GM12878 (cell line): Measurements from ENCODE around the gene ZFTA. TPM values are rescaled to one million over a fixed set of nuclear protein-coding genes. Genes with fewer than 3 reads are reported as not detected.

Experiments
- ATAC-seq: fragments of 200-7000 bp; cut with Tn5 transposase; 3 replicates; pipeline ENCODE4 v1.9.1; 2020; ENCODE audit warnings: mild to moderate bottlenecking, moderate library complexity
- BruUV-seq: library from RNA; stranded (reverse); fragments of 400-500 nt; replicated peaks from 2 replicates; lab custom pipeline; 2021; lab: Mats Ljungman, UMichigan
- CTCF ChIA-PET: fragments of 300-600 bp; sonication (Branson Sonifier 250); formaldehyde crosslinking; extraction: SDS; loops from one replicate; lab custom pipeline; 2021; ENCODE audit warnings: inconsistent platforms; lab: Yijun Ruan, JAX
- POLR2A ChIA-PET: fragments of 350-600 bp; formaldehyde crosslinking; extraction: SDS; loops from one replicate; lab custom pipeline; 2021; ENCODE audit warnings: inconsistent platforms; lab: Charles Lee
- RAD21 ChIA-PET: fragments of 300-600 bp; sonication (Branson Sonifier 250); formaldehyde crosslinking; loops from one replicate; lab custom pipeline; 2023; ENCODE audit warnings: antibody characterized with exemption; ENCODE audit not compliant: unreplicated experiment; lab: Charles Lee
- SMC1A ChIA-PET: fragments of 300-600 bp; sonication (Branson Sonifier 250); formaldehyde crosslinking; loops from one replicate; lab custom pipeline; 2023; ENCODE audit not compliant: unreplicated experiment, uncharacterized antibody; lab: Charles Lee
- DNase-seq: peaks from one replicate; pipeline ENCODE4 v3.0.0-alpha.2; 2011; ENCODE audit warnings: low read depth, low spot score
- FAIRE-seq: peaks from 3 replicates; lab custom pipeline; 2011; peaks lifted over from hg19 to GRCh38; lab: Jason Lieb, UNC
- H2AFZ ChIP-seq: 2 replicates; pipeline ENCODE4 v1.6.0; 2011; ENCODE audit warnings: low read depth, low read length, control low read depth; ENCODE audit not compliant: control insufficient read depth
- H3K27ac ChIP-seq: 2 replicates; pipeline ENCODE4 v1.5.1; 2011; ENCODE audit warnings: control low read depth; ENCODE audit not compliant: control insufficient read depth, insufficient read depth
- H3K27me3 ChIP-seq, 2 experiments: replicated peaks in 1 of 2; 2 replicates each; pipeline versions ENCODE4 v1.6.0 to v1.6.1; 2011; ENCODE audit warnings: low read length in 1 of 2; ENCODE audit not compliant: control insufficient read depth in 2 of 2, insufficient read depth in 2 of 2
- H3K36me3 ChIP-seq, 2 experiments: 2 replicates each; pipeline ENCODE4 v1.5.1; 2011; ENCODE audit warnings: low read length in 1 of 2; ENCODE audit not compliant: control insufficient read depth in 2 of 2, insufficient read depth in 2 of 2
- H3K4me1 ChIP-seq: 2 replicates; pipeline ENCODE4 v1.6.1; 2011; ENCODE audit warnings: mild to moderate bottlenecking, low read length, moderate library complexity, mixed read lengths; ENCODE audit not compliant: control insufficient read depth, insufficient read depth
- H3K4me2 ChIP-seq: 2 replicates; pipeline ENCODE4 v1.6.0; 2011; ENCODE audit warnings: control low read depth; ENCODE audit not compliant: control insufficient read depth, insufficient read depth
- H3K4me3 ChIP-seq: fragments of 200-600 bp; sonication (generic); 2 replicates; pipeline ENCODE4 v1.5.1; 2016
- H3K79me2 ChIP-seq: 2 replicates; pipeline ENCODE4 v1.6.0; 2011; ENCODE audit warnings: low read length; ENCODE audit not compliant: control insufficient read depth, insufficient read depth
- H3K9ac ChIP-seq: 2 replicates; pipeline ENCODE4 v1.8.0; 2011; ENCODE audit warnings: low read length, control low read depth, mixed read lengths; ENCODE audit not compliant: control insufficient read depth, insufficient read depth
- H3K9me3 ChIP-seq: replicated peaks from 3 replicates; pipeline ENCODE4 v1.5.1; 2011; ENCODE audit warnings: mild to moderate bottlenecking, low read length; ENCODE audit not compliant: control insufficient read depth, insufficient read depth
- H4K20me1 ChIP-seq: 2 replicates; pipeline ENCODE4 v1.6.0; 2011; ENCODE audit not compliant: control insufficient read depth, insufficient read depth
- CBX3 ChIP-seq: fragments of 200-600 bp; sonication (generic); IDR thresholded peaks from 2 replicates; pipeline ENCODE4 v1.6.1; 2016; ENCODE audit warnings: low read depth, borderline replicate concordance
- CHD2 ChIP-seq: IDR thresholded peaks from 2 replicates; pipeline ENCODE4 v1.6.1; 2011; ENCODE audit warnings: low read depth, low read length, improper control_type of control experiment, borderline replicate concordance
- CREB1 ChIP-seq: IDR thresholded peaks from 2 replicates; pipeline ENCODE4 v1.6.1; 2012; ENCODE audit warnings: low read depth, mild to moderate bottlenecking, inconsistent platforms
- DPF2 ChIP-seq: fragments of 450-650 bp; IDR thresholded peaks from 2 replicates; pipeline ENCODE4 v1.6.1; 2017; ENCODE audit warnings: mild to moderate bottlenecking
- FOXK2 ChIP-seq: fragments of 450-650 bp; IDR thresholded peaks from 2 replicates; pipeline ENCODE4 v1.6.1; 2017; ENCODE audit warnings: mild to moderate bottlenecking, moderate library complexity
- FOXM1 ChIP-seq: IDR thresholded peaks from 2 replicates; pipeline ENCODE4 v1.6.1; 2012; ENCODE audit warnings: low read depth, mild to moderate bottlenecking, inconsistent platforms, low read length, moderate library complexity
- HSF1 ChIP-seq: fragments of 150-350 bp; IDR thresholded peaks from 2 replicates; pipeline ENCODE4 v1.6.1; 2014; ENCODE audit warnings: mild to moderate bottlenecking, low read depth, low read length
- KDM1A ChIP-seq: fragments of 200-600 bp; sonication (generic); IDR thresholded peaks from 2 replicates; pipeline ENCODE4 v1.6.1; 2016; ENCODE audit warnings: borderline replicate concordance
- MLLT1 ChIP-seq: fragments of 450-650 bp; IDR thresholded peaks from 2 replicates; pipeline ENCODE4 v1.6.1; 2016; ENCODE audit warnings: mild to moderate bottlenecking
- MTA3 ChIP-seq: IDR thresholded peaks from 2 replicates; pipeline ENCODE4 v1.6.1; 2012; ENCODE audit warnings: low read length, inconsistent platforms, borderline replicate concordance
- NR2F1 ChIP-seq: fragments of 450-650 bp; conservative IDR thresholded peaks from 2 replicates; pipeline ENCODE4 v1.6.1; 2017; ENCODE audit warnings: mild to moderate bottlenecking
- PAX5 ChIP-seq: IDR thresholded peaks from 2 replicates; pipeline ENCODE4 v1.6.1; 2011; ENCODE audit warnings: low read depth, low read length, borderline replicate concordance
- RB1 ChIP-seq: fragments of 450-650 bp; formaldehyde crosslinking; IDR thresholded peaks from 2 replicates; pipeline ENCODE4 v1.6.1; 2017; ENCODE audit warnings: mild to moderate bottlenecking, borderline replicate concordance
- REST ChIP-seq: IDR thresholded peaks from 2 replicates; pipeline ENCODE4 v1.6.1; 2012; ENCODE audit warnings: mild to moderate bottlenecking, low read depth, low read length
- TCF7 ChIP-seq: IDR thresholded peaks from 2 replicates; pipeline ENCODE4 v1.6.1; 2014; ENCODE audit warnings: antibody characterized with exemption, borderline replicate concordance
- ZNF384 ChIP-seq: IDR thresholded peaks from 2 replicates; pipeline ENCODE4 v1.6.1; 2012; ENCODE audit warnings: low read depth, mild to moderate bottlenecking, low read length, improper control_type of control experiment, borderline replicate concordance
- WGBS: methylation state at CpG from one replicate; pipeline ENCODE4 v1.1.6; 2016; ENCODE audit warnings: low lambda C conversion rate; ENCODE audit not compliant: insufficient replicate concordance, insufficient coverage; ENCODE audit errors: missing lambda C conversion rate; 5-methylcytosine and 5-hydroxymethylcytosine counted together
- in situ Hi-C: fragments of 300-500 bp; cut with MboI; formaldehyde crosslinking; loops from 9 replicates; pipeline ENCODE4 v1.14.3; 2018; ENCODE audit warnings: mixed read lengths
- intact Hi-C: fragments of 100-400 bp; cut with micrococcal nuclease; formaldehyde crosslinking; loops from one replicate; pipeline ENCODE4 v1.14.2; 2022; ENCODE audit not compliant: unreplicated experiment
- polyA plus RNA-seq, 11 experiments: library from polyadenylated mRNA; depleted of rRNA in 4 of 11; unstranded in 6 of 11; stranded (reverse) in 5 of 11; fragments of >200 nt; fragmentation: Nextera tagmentation in 4 of 11; fragmentation: Illumina TruSeq in 1 of 11; extraction: Ambion mirVana in 4 of 11; extraction: Trizol in 1 of 11; gene quantifications; 1 replicate in 1 of 11; 2 replicates in 10 of 11; pipeline versions ENCODE4 v1.2.1 to v1.2.3, GENCODE V29; 2011 to 2016; ENCODE audit warnings: inconsistent platforms in 2 of 11, missing spikeins in 2 of 11, low read depth in 1 of 11
- total RNA-seq, 4 experiments: library from RNA; depleted of rRNA in 3 of 4; stranded (reverse); fragments of >200 nt in 3 of 4; fragmentation: Illumina TruSeq in 1 of 4; extraction: Trizol in 1 of 4; gene quantifications; 2 replicates each; pipeline versions ENCODE4 v1.2.1 to v1.2.3, GENCODE V29; 2013 to 2021
- TF ChIP-seq, protein P1 (sequence below): fragments of 450-650 bp; IDR thresholded peaks from 2 replicates; pipeline ENCODE4 v1.6.1; 2014; ENCODE audit warnings: mild to moderate bottlenecking
- TF ChIP-seq, protein P2 (sequence below): fragments of 450-650 bp; IDR thresholded peaks from 2 replicates; pipeline ENCODE4 v1.6.1; 2017; ENCODE audit warnings: borderline replicate concordance

Gene ZFTA
- total and polyA plus RNA-seq, 10 of the 15 experiments (the other 5 are each of a cell fraction or from before 2014, with no cell fraction given): 0.39 to 7.9 (median 2.2) TPM

- no peaks in the 10 kb centered on the region for H3K9me3 ChIP-seq
- H3K4me3 ChIP-seq: no peak overlapping the region
- no peaks in the 10 kb centered on the region for H3K79me2 ChIP-seq
- intact Hi-C loops (no loop called here), in situ Hi-C loops (no loop called here)
- H3K36me3 ChIP-seq: no peaks in the 10 kb centered on the region
- H3K27ac ChIP-seq: no peak overlapping the region
- ChIA-PET RAD21 (no interaction called here), SMC1A (no interaction called here), CTCF (no interaction called here), POLR2A (no interaction called here)
- no TSS peak for BruUV-seq
- DNase-seq (no peak), ATAC-seq (no peak), FAIRE-seq (no peak)
- H3K4me1 ChIP-seq: no peaks in the 10 kb centered on the region
- WGBS: 18% methylated on average over 5 of the region's 5 CpGs
- H3K9ac ChIP-seq: no peak overlapping the region
- no peaks in the 10 kb centered on the region for H4K20me1 ChIP-seq
- no peak overlapping the region for H3K4me2 ChIP-seq
- no peak overlapping the region for H2AFZ ChIP-seq
- H3K27me3 ChIP-seq: no peaks in the 10 kb centered on the region
- no peak for TF ChIP-seq KDM1A
- no peak for TF ChIP-seq MLLT1
- TF ChIP-seq, protein P1, sequence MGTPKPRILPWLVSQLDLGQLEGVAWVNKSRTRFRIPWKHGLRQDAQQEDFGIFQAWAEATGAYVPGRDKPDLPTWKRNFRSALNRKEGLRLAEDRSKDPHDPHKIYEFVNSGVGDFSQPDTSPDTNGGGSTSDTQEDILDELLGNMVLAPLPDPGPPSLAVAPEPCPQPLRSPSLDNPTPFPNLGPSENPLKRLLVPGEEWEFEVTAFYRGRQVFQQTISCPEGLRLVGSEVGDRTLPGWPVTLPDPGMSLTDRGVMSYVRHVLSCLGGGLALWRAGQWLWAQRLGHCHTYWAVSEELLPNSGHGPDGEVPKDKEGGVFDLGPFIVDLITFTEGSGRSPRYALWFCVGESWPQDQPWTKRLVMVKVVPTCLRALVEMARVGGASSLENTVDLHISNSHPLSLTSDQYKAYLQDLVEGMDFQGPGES: no peak
- no peak for TF ChIP-seq TCF7
- TF ChIP-seq NR2F1: no peak
- TF ChIP-seq FOXK2: no peak
- TF ChIP-seq FOXM1: no peak
- TF ChIP-seq PAX5: no peak
- TF ChIP-seq HSF1: no peak
- no peak for TF ChIP-seq REST
- TF ChIP-seq ZNF384: no peak
- TF ChIP-seq CBX3: no peak
- TF ChIP-seq RB1: no peak
- no peak for TF ChIP-seq CREB1
- TF ChIP-seq, protein P2, sequence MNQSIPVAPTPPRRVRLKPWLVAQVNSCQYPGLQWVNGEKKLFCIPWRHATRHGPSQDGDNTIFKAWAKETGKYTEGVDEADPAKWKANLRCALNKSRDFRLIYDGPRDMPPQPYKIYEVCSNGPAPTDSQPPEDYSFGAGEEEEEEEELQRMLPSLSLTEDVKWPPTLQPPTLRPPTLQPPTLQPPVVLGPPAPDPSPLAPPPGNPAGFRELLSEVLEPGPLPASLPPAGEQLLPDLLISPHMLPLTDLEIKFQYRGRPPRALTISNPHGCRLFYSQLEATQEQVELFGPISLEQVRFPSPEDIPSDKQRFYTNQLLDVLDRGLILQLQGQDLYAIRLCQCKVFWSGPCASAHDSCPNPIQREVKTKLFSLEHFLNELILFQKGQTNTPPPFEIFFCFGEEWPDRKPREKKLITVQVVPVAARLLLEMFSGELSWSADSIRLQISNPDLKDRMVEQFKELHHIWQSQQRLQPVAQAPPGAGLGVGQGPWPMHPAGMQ: no peak
- TF ChIP-seq DPF2: no peak
- no peak for TF ChIP-seq MTA3
- TF ChIP-seq CHD2: no peak
Observed at GRCh38 chr11:63800921-63801320, 32.3 kb upstream of the ZFTA start.
